ENCODE results near the gene ITPKC. TPM values are rescaled to one million over a fixed set of nuclear protein-coding genes. Genes with fewer than 3 reads are reported as not detected.

ITPKC gene
- total RNA-seq, 1 donor from 2014 or later, result 10.9 TPM

GRCh38 chr19:40686882-40687524 is 29.9 kb upstream of the ITPKC start:
- Mint-ChIP-seq H3K27ac (ENCODE audit: unreplicated experiment) (no peak overlapping the region), H3K36me3 (ENCODE audit: unreplicated experiment) (peaks cover 22% of the 10 kb centered on the region), H3K4me3 (ENCODE audit: unreplicated experiment) (no peak overlapping the region), H3K27me3 (ENCODE audit: unreplicated experiment) (no peaks in the 10 kb centered on the region), H3K9me3 (ENCODE audit: unreplicated experiment) (no peaks in the 10 kb centered on the region), H3K4me1 (ENCODE audit: unreplicated experiment) (peaks cover 6% of the 10 kb centered on the region)
- DNase-seq (ENCODE audit: extremely low spot score, unreplicated experiment), result no peak
- TF ChIP-seq CTCF (IDR thresholded peaks at IDR 0.05), result no peak

GRCh38 chr19:40687525-40688016 is 29.3 kb upstream of the ITPKC start:
- H3K9me3 Mint-ChIP-seq (ENCODE audit: unreplicated experiment), result no peaks in the 10 kb centered on the region
- H3K36me3 Mint-ChIP-seq (ENCODE audit: unreplicated experiment), result peaks cover 19% of the 10 kb centered on the region
- H3K27ac Mint-ChIP-seq (ENCODE audit: unreplicated experiment), result no peak overlapping the region
- H3K27me3 Mint-ChIP-seq (ENCODE audit: unreplicated experiment), result no peaks in the 10 kb centered on the region
- no peak for DNase-seq (ENCODE audit: extremely low spot score, unreplicated experiment)
- peaks cover 6% of the 10 kb centered on the region for H3K4me1 Mint-ChIP-seq (ENCODE audit: unreplicated experiment)
- no peak overlapping the region for H3K4me3 Mint-ChIP-seq (ENCODE audit: unreplicated experiment)
- TF ChIP-seq CTCF (IDR thresholded peaks at IDR 0.05), result no peak

- Mint-ChIP-seq H3K36me3 (ENCODE audit: unreplicated experiment) (peaks cover 19% of the 10 kb centered on the region), H3K27ac (ENCODE audit: unreplicated experiment) (no peak overlapping the region), H3K4me1 (ENCODE audit: unreplicated experiment) (peaks cover 6% of the 10 kb centered on the region), H3K9me3 (ENCODE audit: unreplicated experiment) (no peaks in the 10 kb centered on the region), H3K27me3 (ENCODE audit: unreplicated experiment) (no peaks in the 10 kb centered on the region), H3K4me3 (ENCODE audit: unreplicated experiment) (no peak overlapping the region)
- no peak for TF ChIP-seq CTCF (IDR thresholded peaks at IDR 0.05)
- DNase-seq (ENCODE audit: extremely low spot score, unreplicated experiment), result no peak
Observed at GRCh38 chr19:40688309-40688708, 28.6 kb upstream of the ITPKC start.

- no peak for TF ChIP-seq CTCF (IDR thresholded peaks at IDR 0.05)
- Mint-ChIP-seq H3K36me3 (ENCODE audit: unreplicated experiment) (peaks cover 19% of the 10 kb centered on the region), H3K27ac (ENCODE audit: unreplicated experiment) (no peak overlapping the region), H3K9me3 (ENCODE audit: unreplicated experiment) (no peaks in the 10 kb centered on the region), H3K27me3 (ENCODE audit: unreplicated experiment) (no peaks in the 10 kb centered on the region), H3K4me3 (ENCODE audit: unreplicated experiment) (no peak overlapping the region), H3K4me1 (ENCODE audit: unreplicated experiment) (peaks cover 6% of the 10 kb centered on the region)
- no peak for DNase-seq (ENCODE audit: extremely low spot score, unreplicated experiment)
Observed at GRCh38 chr19:40688987-40689338, 27.9 kb upstream of the ITPKC start.

- H3K27ac Mint-ChIP-seq (ENCODE audit: unreplicated experiment), result no peak overlapping the region
- H3K9me3 Mint-ChIP-seq (ENCODE audit: unreplicated experiment), result no peaks in the 10 kb centered on the region
- H3K27me3 Mint-ChIP-seq (ENCODE audit: unreplicated experiment), result no peaks in the 10 kb centered on the region
- DNase-seq (ENCODE audit: extremely low spot score, unreplicated experiment), result no peak
- H3K36me3 Mint-ChIP-seq (ENCODE audit: unreplicated experiment), result peaks cover 16% of the 10 kb centered on the region
- H3K4me3 Mint-ChIP-seq (ENCODE audit: unreplicated experiment), result no peak overlapping the region
- TF ChIP-seq CTCF (IDR thresholded peaks at IDR 0.05), result no peak
- H3K4me1 Mint-ChIP-seq (ENCODE audit: unreplicated experiment), result peaks cover 6% of the 10 kb centered on the region
Observed at GRCh38 chr19:40689339-40690049, 27.4 kb upstream of the ITPKC start.

All from osteocyte (in vitro differentiated cells).